Loucy (cell line): ENCODE data around the gene LIME1.

ENCODE experiments used
- H2AFZ ChIP-seq: fragments of 200-600 bp; sonication (generic); 2 replicates; pipeline ENCODE4 v1.6.0; 2016; ENCODE audit warnings: antibody characterized with exemption, mild to moderate bottlenecking, low read length, moderate library complexity
- H3F3A ChIP-seq: fragments of 200-600 bp; 2 replicates; pipeline ENCODE4 v1.6.0; 2016; ENCODE audit warnings: antibody characterized with exemption, low read depth, mild to moderate bottlenecking
- H3K27me3 ChIP-seq: fragments of 200-600 bp; sonication (generic); 2 replicates; pipeline ENCODE4 v1.6.1; 2014; ENCODE audit warnings: low read length, mild to moderate bottlenecking; ENCODE audit not compliant: insufficient read depth, poor library complexity, severe bottlenecking
- H3K36me3 ChIP-seq: fragments of 200-600 bp; sonication (generic); 2 replicates; pipeline ENCODE4 v1.6.1; 2016; ENCODE audit warnings: low read length; ENCODE audit not compliant: insufficient read depth
- H3K4me1 ChIP-seq: fragments of 200-600 bp; sonication (generic); 2 replicates; pipeline ENCODE4 v1.5.1; 2014; ENCODE audit warnings: low read length, mild to moderate bottlenecking; ENCODE audit not compliant: insufficient read depth, poor library complexity, severe bottlenecking
- H3K4me2 ChIP-seq: fragments of 200-600 bp; sonication (generic); 2 replicates; pipeline ENCODE4 v1.6.0; 2014; ENCODE audit warnings: antibody characterized with exemption, low read length, low read depth, mild to moderate bottlenecking; ENCODE audit not compliant: poor library complexity, severe bottlenecking
- H3K4me3 ChIP-seq: fragments of 200-600 bp; sonication (generic); 2 replicates; pipeline ENCODE4 v1.5.1; 2014; ENCODE audit warnings: low read length, mild to moderate bottlenecking, mixed read lengths; ENCODE audit not compliant: poor library complexity, severe bottlenecking
- H3K79me2 ChIP-seq: fragments of 200-600 bp; sonication (generic); 2 replicates; pipeline ENCODE4 v1.6.1; 2014; ENCODE audit warnings: low read length; ENCODE audit not compliant: insufficient read depth
- H3K9ac ChIP-seq: fragments of 200-600 bp; sonication (generic); 2 replicates; pipeline ENCODE4 v1.6.0; 2014; ENCODE audit warnings: mild to moderate bottlenecking, low read depth, low read length, moderate library complexity; ENCODE audit not compliant: poor library complexity, severe bottlenecking
- H3K9me2 ChIP-seq: fragments of 200-600 bp; sonication (generic); replicated peaks from 2 replicates; pipeline ENCODE4 v1.6.1; 2016; ENCODE audit warnings: low read depth, low read length, mixed read lengths
- H3K9me3 ChIP-seq: fragments of 200-600 bp; sonication (generic); 2 replicates; pipeline ENCODE4 v1.6.1; 2014; ENCODE audit warnings: mild to moderate bottlenecking, antibody characterized with exemption, low read length, low read depth; ENCODE audit not compliant: insufficient read depth
- H4K20me1 ChIP-seq: fragments of 200-600 bp; sonication (generic); 2 replicates; pipeline ENCODE4 v1.6.0; 2014; ENCODE audit warnings: antibody characterized with exemption, low read length, mild to moderate bottlenecking; ENCODE audit not compliant: insufficient read depth, poor library complexity, severe bottlenecking
- CTCF ChIP-seq: fragments of 200-600 bp; sonication (generic); conservative IDR thresholded peaks from 2 replicates; pipeline ENCODE4 v1.5.1; 2014; ENCODE audit warnings: mild to moderate bottlenecking, antibody characterized with exemption, low read length
- EZH2phosphoT487 ChIP-seq: fragments of 200-600 bp; IDR thresholded peaks from 2 replicates; pipeline ENCODE4 v1.6.1; 2018; ENCODE audit warnings: antibody characterized with exemption, mild to moderate bottlenecking, moderate library complexity, borderline replicate concordance

Gene LIME1

DNA sequence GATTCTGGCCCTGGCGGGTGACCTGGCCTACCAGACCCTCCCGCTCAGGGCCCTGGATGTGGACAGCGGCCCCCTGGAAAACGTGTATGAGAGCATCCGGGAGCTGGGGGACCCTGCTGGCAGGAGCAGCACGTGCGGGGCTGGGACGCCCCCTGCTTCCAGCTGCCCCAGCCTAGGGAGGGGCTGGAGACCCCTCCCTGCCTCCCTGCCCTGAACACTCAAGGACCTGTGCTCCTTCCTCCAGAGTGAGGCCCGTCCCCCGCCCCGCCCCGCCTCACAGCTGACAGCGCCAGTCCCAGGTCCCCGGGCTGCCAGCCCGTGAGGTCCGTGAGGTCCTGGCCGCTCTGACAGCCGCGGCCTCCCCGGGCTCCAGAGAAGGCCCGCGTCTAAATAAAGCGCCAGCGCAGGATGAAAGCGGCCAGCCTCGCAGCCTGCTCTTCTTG is 2.2 kb downstream of the LIME1 start:
- Histone ChIP-seq H3K9ac (peak overlapping the region; percentile 98), H3F3A (0 out of 2 replicates have a peak, but pooled peaks cover 6% of the 10 kb centered on the region), H3K4me3 (peak overlapping the region; percentile 86), H2AFZ (no peak overlapping the region), H3K9me2 (no peaks in the 10 kb centered on the region), H3K79me2 (peaks cover 41% of the 10 kb centered on the region), H3K9me3 (no peaks in the 10 kb centered on the region), H3K36me3 (peaks cover 28% of the 10 kb centered on the region; the same call in 1 of the 2 replicates), H3K4me2 (peak overlapping the region; percentile 95), H3K4me1 (peaks cover 38% of the 10 kb centered on the region), H3K27me3 (no peaks in the 10 kb centered on the region), H4K20me1 (peaks cover 32% of the 10 kb centered on the region)
- TF ChIP-seq CTCF (no peak), EZH2phosphoT487 (no peak)

DNA sequence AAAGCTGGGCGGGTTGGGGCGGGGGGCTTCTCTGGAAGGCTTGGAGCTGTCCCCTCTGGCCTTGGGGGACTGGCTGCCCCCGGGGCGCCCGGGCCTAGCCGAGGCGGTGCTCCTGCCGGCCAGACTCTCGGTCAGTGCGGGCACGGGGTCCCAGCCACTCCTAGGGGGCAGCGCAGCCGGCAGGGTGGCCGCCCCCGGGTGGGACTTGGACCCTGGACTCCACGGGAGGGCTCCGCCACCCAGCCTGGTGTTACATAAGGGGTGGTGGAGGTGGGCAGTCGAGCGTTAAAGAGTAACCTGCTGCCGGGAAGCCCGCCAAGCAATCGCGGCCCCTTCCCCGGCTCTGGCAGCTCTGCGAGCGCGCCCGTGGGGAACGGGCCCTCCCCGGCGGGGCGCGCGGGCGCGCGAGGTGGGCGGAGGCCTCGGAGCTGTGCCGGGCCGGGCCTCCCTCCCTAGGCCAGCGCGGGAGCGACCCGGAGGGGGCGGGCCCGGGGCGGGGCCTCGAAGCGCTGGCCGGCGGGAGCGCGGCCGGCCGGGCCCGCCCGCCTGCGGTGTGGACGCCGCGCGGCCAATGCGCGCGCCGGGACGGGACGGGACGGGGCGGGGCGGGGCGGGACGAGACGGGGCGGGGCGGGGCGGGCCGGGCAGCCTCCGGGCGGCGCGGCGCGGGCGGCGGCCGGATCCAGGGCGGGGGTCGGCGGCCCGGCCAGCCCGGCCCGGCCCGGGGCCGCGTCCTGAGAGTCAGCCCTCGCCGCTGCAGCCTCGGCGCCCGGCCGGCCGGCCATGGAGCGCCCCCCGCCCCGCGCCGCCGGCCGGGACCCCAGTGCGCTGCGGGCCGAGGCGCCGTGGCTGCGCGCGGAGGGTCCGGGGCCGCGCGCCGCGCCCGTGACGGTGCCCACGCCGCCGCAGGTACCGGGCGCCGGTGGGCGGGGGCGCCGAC is 2.9 kb downstream of the LIME1 start, which contains the start of gene SLC2A4RG:
SLC2A4RG (plus strand) TSS at position 647 of the 940 bp plus-strand sequence; CDS start at position 784, 137 bp downstream.
- Histone ChIP-seq H3K4me3 (peak within 1 kb of the TSS; percentile 88), H3K4me1 (peaks cover 38% of the 10 kb centered on the region), H3K4me2 (peak within 1 kb of the TSS; percentile 95), H2AFZ (peak within 1 kb of the TSS; percentile 30; the same call in 1 of the 2 replicates), H3K9ac (peak within 1 kb of the TSS; percentile 98), H3K36me3 (peaks cover 25% of the 10 kb centered on the region; the same call in 1 of the 2 replicates), H3K9me2 (no peaks in the 10 kb centered on the region), H3K79me2 (peaks cover 38% of the 10 kb centered on the region), H3F3A (0 out of 2 replicates have a peak, but pooled peaks cover 7% of the 10 kb centered on the region), H3K9me3 (no peaks in the 10 kb centered on the region), H4K20me1 (peaks cover 32% of the 10 kb centered on the region), H3K27me3 (no peaks in the 10 kb centered on the region)
- TF ChIP-seq CTCF = no peak
- no peak for TF ChIP-seq EZH2phosphoT487

DNA sequence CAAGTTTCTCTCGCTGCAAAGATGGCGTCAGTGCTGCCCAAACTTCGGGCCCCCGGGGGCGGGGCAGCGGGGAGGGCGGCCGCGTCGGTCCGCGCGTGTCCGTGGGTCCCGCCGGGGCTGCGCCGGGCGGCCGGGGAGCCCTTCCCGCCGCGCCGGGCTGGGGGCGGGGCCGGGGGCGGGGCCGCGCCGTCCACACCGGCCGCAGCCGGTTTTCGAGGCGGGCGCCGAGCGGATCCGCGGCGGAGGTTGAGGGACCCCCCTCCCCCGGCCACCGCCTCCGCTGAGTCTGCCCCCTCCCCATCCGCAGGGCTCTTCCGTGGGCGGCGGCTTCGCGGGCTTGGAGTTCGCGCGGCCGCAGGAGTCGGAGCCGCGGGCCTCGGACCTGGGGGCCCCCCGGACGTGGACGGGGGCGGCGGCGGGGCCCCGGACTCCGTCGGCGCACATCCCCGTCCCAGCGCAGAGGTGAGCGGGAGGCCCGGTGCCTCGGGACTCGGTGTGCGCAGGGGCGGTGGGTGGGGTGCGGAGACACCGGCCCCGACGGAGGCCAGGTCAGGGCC is 3.7 kb downstream of the LIME1 start:
- Histone ChIP-seq H3K27me3 (no peaks in the 10 kb centered on the region), H3K36me3 (peaks cover 17% of the 10 kb centered on the region; the same call in 1 of the 2 replicates), H3K9ac (peak overlapping the region; percentile 92), H4K20me1 (peaks cover 32% of the 10 kb centered on the region), H2AFZ (peak overlapping the region; percentile 30; the same call in 1 of the 2 replicates), H3K4me2 (peak overlapping the region; percentile 73), H3K4me3 (peak overlapping the region; percentile 88), H3K4me1 (peaks cover 38% of the 10 kb centered on the region), H3K79me2 (peaks cover 38% of the 10 kb centered on the region), H3F3A (0 out of 2 replicates have a peak, but pooled peaks cover 7% of the 10 kb centered on the region), H3K9me3 (no peaks in the 10 kb centered on the region), H3K9me2 (no peaks in the 10 kb centered on the region)
- no peak for TF ChIP-seq EZH2phosphoT487
